ENCODE measurements around the gene ARHGAP6.
"Not testable (repeated sequence)": the region's sequence is repeated elsewhere in the genome, so short reads cannot be mapped to it uniquely, and the experiment has no call there.

The ARHGAP6 gene

DNA sequence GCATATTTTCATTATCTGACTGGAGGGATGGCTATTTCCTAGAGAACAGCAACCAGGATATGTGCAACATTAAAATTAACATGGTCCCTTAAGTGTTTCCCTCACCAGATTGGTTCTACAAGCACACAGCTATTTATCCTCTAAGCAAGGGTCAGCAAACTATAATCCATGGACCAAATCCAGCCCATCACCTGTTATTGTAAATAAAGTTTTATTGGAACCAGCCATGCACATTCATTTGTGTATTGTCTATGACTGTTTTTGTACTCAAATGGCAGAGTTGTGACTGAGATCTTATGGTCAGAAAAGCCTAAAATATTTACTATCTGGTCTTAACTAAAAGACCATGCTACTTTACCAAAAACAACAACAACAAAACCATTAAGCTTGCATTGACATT, 294.6 kb downstream of the ARHGAP6 start:
- DNase-seq (ENCODE audit: low read depth, low spot score): no peak
- H3K27ac ChIP-seq: no peak overlapping the region

DNA sequence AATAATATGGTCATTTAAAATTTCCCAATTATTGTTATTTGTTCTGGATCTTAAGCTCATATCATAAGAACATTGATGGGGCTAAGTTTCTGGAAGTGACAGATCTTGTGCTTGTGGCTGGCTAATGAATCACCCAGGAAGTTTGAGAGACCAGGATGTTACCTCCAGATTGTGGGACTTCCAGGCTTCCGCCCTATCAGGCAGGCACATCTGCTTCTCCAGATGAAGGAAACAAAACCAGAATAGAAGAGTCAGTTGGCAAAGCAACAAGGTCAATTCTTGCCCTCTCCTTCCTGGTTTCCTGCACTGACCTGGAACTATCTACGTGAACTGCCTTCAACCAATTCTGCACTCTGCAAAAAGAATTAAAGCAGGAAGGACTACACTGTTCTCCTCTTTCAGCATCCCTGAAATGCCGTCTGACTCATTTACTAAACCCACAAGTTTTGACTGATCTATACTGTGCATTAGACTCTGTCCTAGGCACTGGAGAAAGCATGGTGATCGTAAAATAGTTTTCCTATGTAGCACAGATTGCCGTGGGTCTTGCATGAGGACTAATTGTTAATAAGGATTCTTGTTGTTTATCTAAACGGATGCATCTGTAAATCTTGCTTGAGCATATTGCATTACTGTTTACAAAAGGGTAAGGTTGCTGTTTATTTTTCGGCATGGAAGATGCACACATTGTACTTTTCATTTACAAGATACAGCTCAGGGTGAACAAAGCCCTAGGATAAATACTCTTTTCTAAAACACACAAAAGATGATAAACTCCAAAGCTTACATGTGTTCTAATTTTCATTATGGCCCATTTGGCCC, 297.9 kb downstream of the ARHGAP6 start:
- H3K27ac ChIP-seq: no peak overlapping the region
- DNase-seq (ENCODE audit: low read depth, low spot score): no peak

DNA sequence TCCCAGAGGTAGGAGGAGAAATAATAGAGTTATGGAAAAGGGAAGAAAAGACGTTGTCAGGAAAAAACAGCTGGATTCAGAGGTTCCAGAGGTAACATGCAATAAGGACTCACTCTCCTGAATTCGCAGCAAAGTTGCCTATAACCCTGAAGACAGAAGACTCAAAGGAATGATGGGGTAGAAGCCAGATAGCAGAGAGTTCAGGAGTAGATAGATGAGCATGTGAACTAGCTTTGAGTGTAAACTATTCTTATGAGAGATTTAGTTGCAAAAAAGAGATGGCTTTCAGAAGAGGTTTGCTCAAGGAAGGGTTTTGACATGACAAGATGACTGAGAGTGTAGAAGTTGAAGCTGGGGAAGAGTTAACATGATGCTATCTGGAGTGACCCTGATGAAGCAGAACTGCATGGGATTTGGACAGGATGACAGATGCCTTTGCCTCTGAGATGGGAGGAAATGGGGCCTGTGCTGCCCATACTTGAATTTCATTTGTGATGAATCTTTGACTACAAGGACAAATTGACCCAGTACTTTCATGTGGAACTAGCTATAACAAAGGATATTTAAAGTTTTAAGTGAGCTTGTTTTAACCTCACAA, 298.6 kb downstream of the ARHGAP6 start:
- no peak overlapping the region for H3K27ac ChIP-seq
- DNase-seq (ENCODE audit: low read depth, low spot score): no peak

DNA sequence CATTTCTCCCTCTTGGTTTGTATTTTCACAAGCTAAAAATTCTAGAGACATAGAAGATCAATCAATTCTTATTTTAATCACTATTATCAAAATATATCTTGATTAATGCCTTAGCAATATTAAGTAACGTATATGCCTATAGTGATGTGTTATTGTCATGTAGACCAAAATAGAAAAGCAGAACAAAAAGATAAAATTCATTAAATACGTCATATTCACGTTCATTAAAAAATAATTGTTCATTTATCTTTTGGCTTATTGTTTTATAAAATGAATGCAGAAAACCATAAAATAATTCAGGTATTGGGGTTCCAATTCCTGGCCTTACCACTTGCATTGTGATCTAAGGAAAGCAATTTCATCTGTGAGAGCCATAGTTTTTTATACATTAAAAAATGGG, 300.3 kb downstream of the ARHGAP6 start:
- no peak overlapping the region for H3K27ac ChIP-seq

DNA sequence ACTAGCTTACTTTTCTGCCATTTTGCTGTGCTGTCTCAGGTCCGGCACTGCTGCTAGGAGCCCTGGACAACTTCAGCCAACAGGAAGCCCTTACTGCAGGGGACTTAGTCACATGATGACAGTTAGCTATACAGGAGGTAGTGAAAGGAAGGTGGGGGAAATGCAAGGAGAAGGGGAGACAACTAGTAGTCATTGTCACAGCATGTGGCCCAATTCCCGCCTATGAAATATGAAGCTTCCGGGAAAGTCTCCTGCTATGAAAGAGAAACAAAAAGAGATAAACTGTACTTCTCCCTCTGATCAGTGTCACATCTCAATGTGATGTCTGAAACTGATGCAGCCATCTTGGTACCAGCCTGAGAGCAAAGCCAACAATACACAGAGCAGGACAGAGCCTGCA, 300.9 kb downstream of the ARHGAP6 start:
- DNase-seq (ENCODE audit: low read depth, low spot score): no peak
- H3K27ac ChIP-seq: no peak overlapping the region

More for the DNA sequence above, 300.3 kb downstream of the ARHGAP6 start:
- no peak for DNase-seq (ENCODE audit: low read depth, low spot score)

DNA sequence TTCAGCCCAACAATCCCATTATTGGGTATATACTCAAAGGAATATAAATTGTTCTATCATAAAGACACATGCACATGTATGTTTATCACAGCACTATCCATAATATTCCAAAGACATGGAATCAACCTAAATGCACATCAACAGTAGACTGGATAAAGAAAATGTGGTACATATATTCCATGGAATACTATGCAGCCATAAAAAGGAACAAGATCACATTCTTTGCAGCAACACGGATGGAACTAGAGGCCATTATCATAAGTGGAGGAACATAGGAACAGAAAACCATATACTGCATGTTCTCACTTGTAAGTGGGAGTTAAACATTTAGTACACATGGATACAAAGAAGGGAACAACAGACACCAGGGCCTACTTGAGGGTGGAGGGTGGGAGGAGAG, 301.9 kb downstream of the ARHGAP6 start:
- DNase-seq (ENCODE audit: low read depth, low spot score); H3K27ac ChIP-seq: not testable (repeated sequence)

DNA sequence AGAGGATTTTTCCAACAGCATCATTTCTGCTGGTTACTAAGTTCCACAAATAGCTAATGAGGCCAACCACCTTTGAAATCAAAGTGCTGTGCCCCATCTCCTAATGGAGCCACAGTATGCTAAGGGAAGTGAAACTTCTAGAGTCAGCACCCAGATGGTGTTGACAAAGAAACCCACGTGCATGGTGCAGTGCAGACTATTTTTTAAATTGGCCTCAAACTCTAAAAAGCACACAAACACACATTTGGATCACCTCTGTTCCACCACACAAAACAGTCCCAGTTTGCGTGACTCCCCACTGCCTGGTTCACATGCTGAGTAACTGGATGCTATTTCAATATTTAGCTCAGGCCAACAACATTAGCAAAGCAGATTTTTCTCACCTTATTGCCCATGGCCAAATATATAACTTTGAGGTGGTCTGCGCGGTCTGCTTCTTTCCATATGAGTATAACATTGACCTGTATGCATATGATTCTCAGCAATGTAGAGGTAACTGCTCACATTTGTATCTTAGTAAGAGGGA, 302.6 kb downstream of the ARHGAP6 start:
- H3K27ac ChIP-seq: no peak overlapping the region
- DNase-seq (ENCODE audit: low read depth, low spot score): no peak

DNA sequence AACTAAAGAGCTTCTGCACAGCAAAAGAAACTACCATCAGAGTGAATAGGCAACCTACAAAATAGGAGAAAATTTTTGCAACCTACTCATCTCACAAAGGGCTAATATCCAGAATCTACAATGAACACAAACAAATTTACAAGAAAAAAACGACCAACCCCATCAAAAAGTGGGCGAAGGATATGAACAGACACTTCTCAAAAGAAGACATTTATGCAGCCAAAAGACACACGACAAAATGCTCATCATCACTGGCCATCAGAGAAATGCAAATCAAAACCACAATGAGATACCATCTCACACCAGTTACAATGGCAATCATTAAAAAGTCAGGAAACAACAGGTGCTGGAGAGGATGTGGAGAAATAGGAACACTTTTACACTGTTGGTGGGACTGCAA, 304.1 kb downstream of the ARHGAP6 start:
- not testable (repeated sequence) for DNase-seq (ENCODE audit: low read depth, low spot score); H3K27ac ChIP-seq

DNA sequence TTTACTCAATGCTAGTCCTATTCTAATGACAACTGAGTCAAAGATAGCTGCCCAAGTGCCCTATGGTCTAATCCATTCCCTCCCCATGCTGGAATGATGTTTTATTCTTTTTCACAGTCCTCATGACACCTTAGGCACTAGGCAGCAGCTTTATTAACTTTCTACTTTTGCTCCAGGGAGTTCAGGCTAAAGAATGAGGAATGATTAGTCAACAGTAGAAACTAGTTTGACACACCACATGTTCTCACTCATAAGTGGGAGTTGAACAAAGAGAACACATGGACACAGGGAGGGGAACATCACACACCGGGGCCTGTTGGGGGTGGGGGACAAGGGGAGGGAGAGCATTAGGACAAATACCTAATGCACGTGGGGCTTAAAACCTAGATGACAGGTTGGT, 309.8 kb downstream of the ARHGAP6 start:
- DNase-seq (ENCODE audit: low read depth, low spot score); H3K27ac ChIP-seq: not testable (repeated sequence)

DNA sequence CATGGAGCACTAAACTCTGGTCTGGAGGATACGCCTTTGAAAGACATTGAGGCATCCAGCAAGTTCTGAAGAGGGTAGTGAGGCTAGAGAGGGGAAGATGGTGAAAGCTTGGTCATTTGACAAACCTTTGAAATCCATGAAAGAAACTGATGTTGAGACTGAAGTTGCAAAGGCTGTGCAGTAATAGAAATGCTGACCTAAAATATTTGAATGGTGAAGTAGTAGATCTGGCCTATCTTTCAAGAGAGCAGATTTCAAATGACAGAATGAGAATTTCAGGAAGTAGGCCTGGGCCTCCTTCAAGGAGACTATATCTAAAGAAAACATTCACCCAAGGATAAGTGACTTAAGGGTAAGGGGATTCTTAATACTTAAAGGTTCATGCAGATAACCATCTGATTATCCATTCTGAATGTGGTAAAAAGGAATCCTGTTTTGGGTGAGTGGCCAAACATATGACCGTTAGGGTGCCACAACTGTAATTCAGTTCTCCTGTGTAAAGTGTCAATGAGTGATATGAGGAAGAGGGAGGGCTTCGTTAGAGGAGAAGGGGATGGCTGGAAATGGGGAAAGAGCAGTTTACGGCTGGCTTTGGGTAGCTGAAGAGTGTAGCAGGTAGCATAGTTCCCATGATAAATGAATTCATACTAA, 310.3 kb downstream of the ARHGAP6 start:
- no peak overlapping the region for H3K27ac ChIP-seq
- no peak for DNase-seq (ENCODE audit: low read depth, low spot score)

DNA sequence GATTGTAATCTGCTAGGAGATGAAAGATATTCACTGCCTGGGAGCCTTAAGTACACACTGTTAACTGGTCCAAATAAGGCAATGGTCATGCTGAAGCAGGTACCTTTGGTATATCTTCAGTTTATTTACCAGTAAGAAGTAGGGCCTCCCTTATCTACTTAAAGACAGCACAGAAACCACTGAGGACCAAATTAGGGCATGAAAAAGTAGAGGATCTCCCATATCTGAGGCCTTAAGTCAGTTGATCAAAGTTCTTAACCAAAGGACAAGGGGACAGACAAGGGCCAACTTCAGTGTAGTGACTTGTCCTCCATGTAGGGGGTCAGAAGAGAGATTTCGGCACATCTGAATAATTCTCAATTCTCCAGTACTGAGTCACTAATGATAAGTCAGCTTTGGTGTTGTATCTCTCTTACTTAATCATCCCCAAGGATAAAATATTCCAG, 313.4 kb downstream of the ARHGAP6 start:
- no peak overlapping the region for H3K27ac ChIP-seq
- no peak for DNase-seq (ENCODE audit: low read depth, low spot score)

DNA sequence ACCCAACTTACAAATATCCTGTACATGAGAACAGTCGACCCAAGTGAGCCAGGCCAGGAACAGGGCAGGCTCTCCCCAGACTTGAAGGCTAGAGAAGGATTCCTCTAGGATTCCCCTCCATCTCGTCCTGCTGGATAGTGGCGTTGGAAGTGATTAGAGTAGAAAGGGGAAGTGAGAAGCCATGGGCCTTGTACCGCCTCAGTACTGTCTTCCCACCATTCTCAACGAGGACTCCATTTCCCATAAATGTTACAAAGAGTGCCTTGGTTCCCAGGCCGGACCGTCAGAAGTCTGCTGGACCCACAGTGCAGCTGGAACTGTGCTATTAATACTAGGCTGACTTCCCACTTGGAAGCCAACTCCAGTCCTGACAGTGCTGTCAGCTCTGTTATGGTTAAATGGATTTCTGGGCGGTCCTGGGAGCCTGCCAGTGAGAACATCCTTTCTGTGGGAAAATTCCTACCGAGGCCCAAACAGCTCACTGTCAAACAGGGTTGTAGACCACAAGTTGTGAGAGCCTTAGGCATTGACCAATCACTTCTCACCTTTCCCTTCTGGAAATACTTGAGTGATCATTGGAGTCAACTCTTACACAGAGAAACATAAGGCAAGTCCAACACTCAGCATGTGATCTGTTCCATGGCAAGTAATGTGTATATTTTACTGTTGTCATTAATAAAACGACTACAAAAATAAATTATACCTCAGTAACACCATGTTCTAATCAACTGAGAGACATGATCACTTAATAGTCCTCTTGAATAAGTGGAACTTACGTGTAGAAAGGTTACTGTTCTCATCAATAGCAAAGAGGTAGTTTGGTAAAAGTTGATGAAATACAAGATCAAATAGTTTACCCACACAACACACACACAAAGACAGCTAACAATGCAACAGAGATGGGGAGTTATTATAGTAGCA, 314.1 kb downstream of the ARHGAP6 start:
- H3K27ac ChIP-seq: no peak overlapping the region
- no peak for DNase-seq (ENCODE audit: low read depth, low spot score)

DNA sequence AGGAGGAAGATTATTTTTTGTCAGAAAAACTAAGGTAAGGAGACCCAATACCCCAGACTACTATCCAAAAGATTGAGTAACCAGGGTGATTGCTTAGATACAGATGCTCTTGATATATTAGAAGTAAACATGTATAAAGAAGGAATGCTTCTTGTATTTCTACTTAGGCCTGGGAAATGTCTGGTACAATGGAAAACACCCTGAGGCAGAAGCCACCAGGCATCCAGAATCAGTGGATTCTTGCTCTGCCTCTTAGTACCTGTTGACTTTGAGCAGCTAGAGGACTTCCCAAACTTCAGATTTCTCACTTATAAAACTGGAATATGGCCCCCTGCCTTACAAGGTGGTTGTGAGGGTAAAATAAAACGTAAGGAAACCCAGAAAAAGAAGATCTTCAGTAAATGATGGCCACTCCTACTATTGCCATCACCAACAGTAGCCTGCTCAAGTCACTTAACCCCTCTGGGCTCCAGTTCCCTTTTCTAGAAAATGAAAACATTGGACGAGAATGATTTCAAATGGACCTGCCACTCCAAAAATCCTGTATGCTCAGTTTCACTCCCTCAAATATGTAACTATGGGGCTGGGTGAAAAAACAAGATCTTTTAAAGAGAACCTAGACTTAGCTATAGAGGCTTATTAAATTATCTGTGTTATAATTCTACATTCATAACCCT, 315.9 kb downstream of the ARHGAP6 start:
- no peak overlapping the region for H3K27ac ChIP-seq
- no peak for DNase-seq (ENCODE audit: low read depth, low spot score)

DNA sequence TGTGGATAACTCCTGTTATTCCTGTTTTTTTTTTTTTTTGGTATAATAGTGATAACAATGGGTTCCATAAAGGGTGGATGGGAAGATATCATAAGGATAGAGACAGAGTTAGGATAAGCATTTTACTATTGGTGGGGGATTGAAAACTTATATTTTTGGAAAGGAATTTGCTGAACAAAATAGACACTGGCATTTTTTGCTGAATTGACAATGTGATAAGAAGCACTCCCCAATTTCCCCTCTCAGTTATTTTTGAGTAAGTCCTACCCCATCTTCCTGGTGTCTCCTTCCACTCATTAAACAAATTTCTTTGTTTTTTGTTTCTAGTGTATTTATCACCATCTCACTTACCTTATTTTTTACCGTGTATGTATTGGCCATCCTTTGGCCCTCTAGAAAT, 316.7 kb downstream of the ARHGAP6 start:
- no peak overlapping the region for H3K27ac ChIP-seq
- DNase-seq (ENCODE audit: low read depth, low spot score): no peak

DNA sequence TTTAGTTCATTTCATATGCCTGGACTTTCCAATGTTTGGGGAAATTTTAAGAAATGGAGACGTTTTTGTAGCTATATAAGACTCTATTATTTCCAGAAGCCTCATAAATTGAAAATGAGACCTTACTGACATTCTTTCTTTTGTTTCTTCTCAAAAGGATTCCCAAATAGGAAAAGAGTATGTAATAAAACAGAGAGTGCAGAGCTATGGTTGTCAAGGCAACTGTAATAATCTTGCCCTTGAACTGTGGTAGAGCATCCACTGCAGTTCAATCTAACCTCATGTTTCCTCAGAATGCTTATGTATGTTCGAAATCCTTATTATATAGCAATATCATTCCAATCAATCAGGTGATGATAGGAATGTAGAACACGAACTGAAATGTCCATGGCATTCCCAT, 318.4 kb downstream of the ARHGAP6 start:
- no peak overlapping the region for H3K27ac ChIP-seq
- no peak for DNase-seq (ENCODE audit: low read depth, low spot score)

DNA sequence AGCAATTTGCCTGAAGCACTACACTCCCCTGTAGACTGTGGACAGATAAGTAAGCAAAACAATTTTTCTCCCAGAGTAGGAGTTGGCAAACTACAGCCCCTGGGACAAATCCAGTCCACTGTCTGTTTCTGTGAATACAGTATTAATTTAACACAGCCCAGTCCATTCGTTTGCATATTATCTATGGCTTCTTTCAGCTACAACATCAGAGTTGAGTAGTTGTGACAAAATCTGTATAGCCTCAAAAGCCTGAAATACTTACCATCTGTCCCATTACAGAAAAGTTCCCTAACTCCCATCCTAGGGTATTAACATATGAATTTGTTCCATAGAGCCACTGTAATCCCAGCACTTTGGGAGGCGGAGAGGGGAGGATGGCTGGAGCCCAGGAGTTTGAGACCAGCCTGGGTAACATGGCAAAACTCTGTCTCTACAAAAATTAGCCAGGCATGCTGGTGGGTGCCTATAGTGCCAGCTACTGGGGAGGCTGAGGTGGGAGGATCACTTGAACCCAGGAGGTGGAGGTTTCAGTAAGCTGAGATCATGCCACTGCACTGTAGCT, 319.5 kb downstream of the ARHGAP6 start:
- DNase-seq (ENCODE audit: low read depth, low spot score): no peak
- no peak overlapping the region for H3K27ac ChIP-seq

DNA sequence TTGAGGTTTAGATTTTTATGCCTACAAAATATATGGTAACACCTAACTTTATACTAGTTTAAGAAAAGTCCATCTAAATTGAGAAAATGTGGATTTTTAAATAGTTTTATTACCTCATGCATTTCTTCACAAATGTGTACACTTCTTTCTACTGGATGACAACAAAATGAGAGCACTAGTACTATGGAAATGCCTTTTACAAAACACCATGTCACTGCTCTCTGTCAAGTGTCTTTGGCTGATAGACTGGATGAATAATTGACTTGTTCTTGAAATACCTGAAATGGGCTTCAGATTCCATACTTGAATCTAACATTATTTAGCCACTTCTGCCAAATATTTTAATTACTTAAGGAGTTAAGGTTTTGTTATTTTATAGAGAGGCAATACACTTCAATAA, 323.0 kb downstream of the ARHGAP6 start:
- DNase-seq (ENCODE audit: low read depth, low spot score): no peak
- peak overlapping the region; percentile 78 for H3K27ac ChIP-seq

DNA sequence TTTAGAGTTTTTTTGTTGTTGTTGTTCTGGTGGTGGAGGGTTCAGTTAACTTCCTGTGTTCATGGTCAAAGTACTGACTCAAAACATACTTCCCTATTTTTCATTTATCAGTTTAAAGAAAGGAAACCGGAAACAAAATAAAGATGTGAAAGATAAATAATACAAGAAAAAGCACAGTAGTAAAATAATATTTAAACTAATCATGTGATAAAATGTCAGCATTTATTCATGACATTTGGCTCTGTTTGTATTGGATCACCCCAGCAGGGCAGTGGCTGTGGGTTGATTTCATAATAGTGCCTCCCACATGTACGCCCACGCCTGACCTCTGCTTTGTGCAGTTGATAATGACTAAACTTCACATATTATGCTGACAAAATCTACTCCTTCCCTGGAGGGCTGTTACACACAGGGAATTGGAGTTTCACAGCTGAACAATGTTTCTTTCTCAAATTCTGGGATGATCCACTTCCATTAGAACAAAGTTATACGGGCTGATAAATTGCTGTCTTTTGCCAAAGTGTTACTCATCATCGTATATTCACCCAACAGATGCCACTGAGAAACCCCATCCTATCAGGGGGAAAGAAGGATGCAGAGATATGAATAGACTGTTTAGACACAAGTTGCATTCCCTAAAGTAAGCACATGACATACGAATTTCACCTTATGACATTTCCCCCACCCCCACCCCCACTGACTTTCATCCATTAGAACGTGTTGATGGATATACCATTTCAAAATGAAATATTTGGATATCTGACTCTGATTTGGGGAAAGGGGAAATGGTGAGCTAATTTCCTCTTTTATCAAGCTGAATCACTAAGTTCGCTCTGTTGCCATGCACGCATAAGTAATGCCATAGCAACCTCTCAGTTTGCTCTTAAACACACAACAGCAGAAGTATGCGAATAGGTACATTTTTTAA, 324.2 kb downstream of the ARHGAP6 start:
- H3K27ac ChIP-seq: peak overlapping the region; percentile 78
- DNase-seq (ENCODE audit: low read depth, low spot score): no peak
